Measurements from ENCODE around the gene MAML2.

Gene MAML2

GRCh38 chr11:96109331-96110030 lies 233.5 kb downstream of the MAML2 start:
- TF ChIP-seq, protein P1, sequence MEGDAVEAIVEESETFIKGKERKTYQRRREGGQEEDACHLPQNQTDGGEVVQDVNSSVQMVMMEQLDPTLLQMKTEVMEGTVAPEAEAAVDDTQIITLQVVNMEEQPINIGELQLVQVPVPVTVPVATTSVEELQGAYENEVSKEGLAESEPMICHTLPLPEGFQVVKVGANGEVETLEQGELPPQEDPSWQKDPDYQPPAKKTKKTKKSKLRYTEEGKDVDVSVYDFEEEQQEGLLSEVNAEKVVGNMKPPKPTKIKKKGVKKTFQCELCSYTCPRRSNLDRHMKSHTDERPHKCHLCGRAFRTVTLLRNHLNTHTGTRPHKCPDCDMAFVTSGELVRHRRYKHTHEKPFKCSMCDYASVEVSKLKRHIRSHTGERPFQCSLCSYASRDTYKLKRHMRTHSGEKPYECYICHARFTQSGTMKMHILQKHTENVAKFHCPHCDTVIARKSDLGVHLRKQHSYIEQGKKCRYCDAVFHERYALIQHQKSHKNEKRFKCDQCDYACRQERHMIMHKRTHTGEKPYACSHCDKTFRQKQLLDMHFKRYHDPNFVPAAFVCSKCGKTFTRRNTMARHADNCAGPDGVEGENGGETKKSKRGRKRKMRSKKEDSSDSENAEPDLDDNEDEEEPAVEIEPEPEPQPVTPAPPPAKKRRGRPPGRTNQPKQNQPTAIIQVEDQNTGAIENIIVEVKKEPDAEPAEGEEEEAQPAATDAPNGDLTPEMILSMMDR (IDR thresholded peaks at IDR 0.05; ENCODE audit: low read depth, low read length) = no peak
- no peak for DNase-seq (ENCODE audit: extremely low read depth, low read depth)

DNA sequence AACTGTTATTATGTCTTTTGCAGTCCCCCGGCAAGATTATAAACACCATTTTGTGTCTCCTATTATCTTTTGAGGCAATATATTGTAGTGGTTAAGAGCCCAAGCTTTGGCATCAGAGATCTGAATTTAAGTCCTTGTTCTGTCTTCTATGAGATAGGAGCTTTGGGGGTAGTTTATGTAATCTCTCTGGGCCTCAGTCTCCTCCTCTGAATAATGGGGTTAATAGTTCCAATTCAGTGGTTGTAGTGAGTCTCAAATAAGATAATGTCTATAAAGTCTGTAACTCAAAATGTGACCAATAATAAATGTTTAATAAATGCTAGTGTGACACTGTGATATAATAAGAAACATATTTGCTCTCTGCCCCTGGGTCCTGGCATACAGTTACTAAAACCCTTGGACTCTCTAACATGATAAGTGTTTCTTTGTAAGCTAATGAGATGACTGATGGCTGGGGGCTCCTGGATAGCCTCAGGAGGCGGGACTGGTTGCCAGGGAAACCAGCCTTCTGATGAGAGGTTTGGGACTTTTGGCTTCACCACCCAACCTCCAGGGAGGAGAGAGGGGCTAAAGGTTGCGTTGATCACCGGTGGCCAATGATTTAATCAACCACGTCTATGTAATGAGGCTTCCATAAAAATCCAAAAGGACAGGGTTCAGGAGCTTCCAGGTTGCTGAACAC lies 235.7 kb downstream of the MAML2 start:
- DNase-seq (ENCODE audit: extremely low read depth, low read depth) = no peak
- TF ChIP-seq, protein P1 (IDR thresholded peaks at IDR 0.05; ENCODE audit: low read depth, low read length) = no peak

DNA sequence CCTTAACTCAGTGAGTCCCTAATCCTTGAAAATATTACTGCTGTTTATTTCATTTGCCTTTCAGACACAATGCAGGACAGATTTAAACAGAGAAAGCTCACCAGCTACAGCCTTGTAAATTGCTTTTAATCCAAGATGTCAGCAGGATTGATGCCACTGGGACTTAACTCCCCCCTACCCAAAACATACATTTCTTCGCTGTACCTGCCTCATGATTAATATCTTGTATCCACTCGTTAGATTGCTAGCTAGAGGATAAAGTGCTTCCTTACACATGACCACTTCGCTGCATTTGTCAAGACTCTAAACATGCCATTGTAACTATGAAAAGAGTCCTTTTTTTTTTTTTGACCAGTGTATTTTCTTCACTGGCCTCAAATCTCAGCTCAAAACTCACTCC lies 236.3 kb downstream of the MAML2 start:
- TF ChIP-seq, protein P1 (IDR thresholded peaks at IDR 0.05; ENCODE audit: low read depth, low read length) = no peak

GRCh38 chr11:96105944-96106343 lies 237.1 kb downstream of the MAML2 start:
- TF ChIP-seq, protein P1 (IDR thresholded peaks at IDR 0.05; ENCODE audit: low read depth, low read length) = no peak
- DNase-seq (ENCODE audit: extremely low read depth, low read depth) = no peak

More for the DNA sequence above, 236.3 kb downstream of the MAML2 start:
- DNase-seq (ENCODE audit: extremely low read depth, low read depth) = no peak

GRCh38 chr11:96105197-96105895 lies 237.6 kb downstream of the MAML2 start:
- DNase-seq (ENCODE audit: extremely low read depth, low read depth) = no peak
- TF ChIP-seq, protein P1 (IDR thresholded peaks at IDR 0.05; ENCODE audit: low read depth, low read length) = no peak

GRCh38 chr11:96104496-96104895 lies 238.5 kb downstream of the MAML2 start:
- no peak for DNase-seq (ENCODE audit: extremely low read depth, low read depth)
- TF ChIP-seq, protein P1 (IDR thresholded peaks at IDR 0.05; ENCODE audit: low read depth, low read length) = no peak

DNA sequence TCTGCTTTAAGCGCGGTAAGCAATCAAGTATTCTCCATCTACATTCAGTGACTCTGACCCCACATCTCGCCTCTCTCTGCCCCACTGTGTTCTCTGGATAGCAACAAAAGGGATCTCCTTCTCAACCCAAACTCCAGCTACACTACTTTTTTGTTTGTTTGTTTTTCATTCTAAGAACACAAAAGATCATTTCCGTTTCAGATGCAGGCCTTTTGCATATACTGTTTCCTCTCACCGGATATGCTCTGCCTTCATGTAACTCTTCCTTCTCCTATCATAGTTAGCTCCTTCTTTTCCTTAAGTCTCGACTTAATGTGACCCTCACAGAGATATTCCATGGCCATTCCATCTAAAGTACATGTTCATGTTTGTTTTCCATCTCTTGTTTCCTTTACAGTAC lies 239.3 kb downstream of the MAML2 start:
- TF ChIP-seq, protein P1 (IDR thresholded peaks at IDR 0.05; ENCODE audit: low read depth, low read length) = no peak
- DNase-seq (ENCODE audit: extremely low read depth, low read depth) = no peak
